Subcutaneous adipose tissue (tissue), 4 donors: ENCODE measurements around the gene SECISBP2. TPM values are rescaled to one million over a fixed set of nuclear protein-coding genes. Genes with fewer than 3 reads are reported as not detected.

Source experiments
- small RNA-seq: library from RNA; depleted of rRNA; stranded (forward); fragments of <200 nt; gene quantifications from one replicate; pipeline ENCODE3, GENCODE V24; 2016
- total RNA-seq, 4 donors: library from RNA; depleted of rRNA; stranded (reverse); fragments of >200 nt; gene quantifications; one replicate each; pipeline ENCODE4 v1.1.0, GENCODE V29; 2016
- TF ChIP-seq, protein P1 (sequence below): fragments of 450-650 bp; IDR thresholded peaks from one replicate; pipeline ENCODE4 v1.5.1; 2016; ENCODE audit warnings: low read depth, mild to moderate bottlenecking, control low read depth, antibody characterized with exemption, moderate library complexity

SECISBP2 gene
- total RNA-seq, 4 donors from 2014 or later: 44.4 to 71.0 (median 55.1) TPM

DNA sequence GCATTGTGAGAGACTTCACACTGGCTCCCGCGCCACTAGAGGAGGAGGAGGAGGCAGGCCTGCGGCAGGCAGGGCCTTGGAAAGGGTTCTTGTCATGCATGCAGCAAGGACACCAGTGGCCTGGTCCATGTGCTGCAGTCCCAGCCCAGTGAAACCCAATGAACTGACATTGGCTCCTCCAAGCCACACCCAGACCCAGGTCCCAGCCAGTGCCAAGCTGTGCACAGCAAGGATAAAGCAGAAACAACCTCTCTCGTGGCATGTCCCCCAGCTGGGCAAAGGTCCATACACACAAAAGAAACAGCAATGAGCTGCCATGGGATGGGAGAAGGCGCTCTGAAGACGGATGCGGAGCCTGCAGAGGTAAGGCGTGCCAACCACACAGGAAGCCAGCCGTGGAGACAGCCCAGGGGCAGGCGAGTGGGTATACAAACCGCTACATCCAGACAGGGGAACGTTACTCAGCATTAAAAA is 90.4 kb downstream of the SECISBP2 start:
- TF ChIP-seq, protein P1, sequence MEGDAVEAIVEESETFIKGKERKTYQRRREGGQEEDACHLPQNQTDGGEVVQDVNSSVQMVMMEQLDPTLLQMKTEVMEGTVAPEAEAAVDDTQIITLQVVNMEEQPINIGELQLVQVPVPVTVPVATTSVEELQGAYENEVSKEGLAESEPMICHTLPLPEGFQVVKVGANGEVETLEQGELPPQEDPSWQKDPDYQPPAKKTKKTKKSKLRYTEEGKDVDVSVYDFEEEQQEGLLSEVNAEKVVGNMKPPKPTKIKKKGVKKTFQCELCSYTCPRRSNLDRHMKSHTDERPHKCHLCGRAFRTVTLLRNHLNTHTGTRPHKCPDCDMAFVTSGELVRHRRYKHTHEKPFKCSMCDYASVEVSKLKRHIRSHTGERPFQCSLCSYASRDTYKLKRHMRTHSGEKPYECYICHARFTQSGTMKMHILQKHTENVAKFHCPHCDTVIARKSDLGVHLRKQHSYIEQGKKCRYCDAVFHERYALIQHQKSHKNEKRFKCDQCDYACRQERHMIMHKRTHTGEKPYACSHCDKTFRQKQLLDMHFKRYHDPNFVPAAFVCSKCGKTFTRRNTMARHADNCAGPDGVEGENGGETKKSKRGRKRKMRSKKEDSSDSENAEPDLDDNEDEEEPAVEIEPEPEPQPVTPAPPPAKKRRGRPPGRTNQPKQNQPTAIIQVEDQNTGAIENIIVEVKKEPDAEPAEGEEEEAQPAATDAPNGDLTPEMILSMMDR: no peak

Small RNAs within 50 kb of the gene (small RNA-seq; reads per million reads assigned to genes)
- gene MIR3153: not detected

Other genes with a start within 250 kb of the SECISBP2 start
- gene SHC3, start 139.7 kb upstream of the SECISBP2 start, total RNA-seq: 1 to 10 TPM; 1.1 to 4.7 (median 2.5) TPM
- gene CKS2, start 7.3 kb upstream of the SECISBP2 start, total RNA-seq: 10 to 100 TPM in 3 of 4 donors, 1 to 10 TPM in 1; 2.3 to 31.8 (median 22.0) TPM
- gene SEMA4D, start 179.6 kb downstream of the SECISBP2 start, total RNA-seq: 10 to 100 TPM in 2 of 4 donors, 1 to 10 TPM in 2; 6.0 to 18.3 (median 10.9) TPM